GM19023 (cell line): ENCODE results near the gene MAGOH.
"Not testable (repeated sequence)": the region's sequence is repeated elsewhere in the genome, so short reads cannot be mapped to it uniquely, and the experiment has no call there.

Source experiments
- ATAC-seq: cut with Tn5 transposase; IDR thresholded peaks from one replicate; pipeline ENCODE4 v1.9.1; 2021; ENCODE audit warnings: mild to moderate bottlenecking, moderate library complexity; ENCODE audit not compliant: unreplicated experiment

Gene MAGOH

DNA sequence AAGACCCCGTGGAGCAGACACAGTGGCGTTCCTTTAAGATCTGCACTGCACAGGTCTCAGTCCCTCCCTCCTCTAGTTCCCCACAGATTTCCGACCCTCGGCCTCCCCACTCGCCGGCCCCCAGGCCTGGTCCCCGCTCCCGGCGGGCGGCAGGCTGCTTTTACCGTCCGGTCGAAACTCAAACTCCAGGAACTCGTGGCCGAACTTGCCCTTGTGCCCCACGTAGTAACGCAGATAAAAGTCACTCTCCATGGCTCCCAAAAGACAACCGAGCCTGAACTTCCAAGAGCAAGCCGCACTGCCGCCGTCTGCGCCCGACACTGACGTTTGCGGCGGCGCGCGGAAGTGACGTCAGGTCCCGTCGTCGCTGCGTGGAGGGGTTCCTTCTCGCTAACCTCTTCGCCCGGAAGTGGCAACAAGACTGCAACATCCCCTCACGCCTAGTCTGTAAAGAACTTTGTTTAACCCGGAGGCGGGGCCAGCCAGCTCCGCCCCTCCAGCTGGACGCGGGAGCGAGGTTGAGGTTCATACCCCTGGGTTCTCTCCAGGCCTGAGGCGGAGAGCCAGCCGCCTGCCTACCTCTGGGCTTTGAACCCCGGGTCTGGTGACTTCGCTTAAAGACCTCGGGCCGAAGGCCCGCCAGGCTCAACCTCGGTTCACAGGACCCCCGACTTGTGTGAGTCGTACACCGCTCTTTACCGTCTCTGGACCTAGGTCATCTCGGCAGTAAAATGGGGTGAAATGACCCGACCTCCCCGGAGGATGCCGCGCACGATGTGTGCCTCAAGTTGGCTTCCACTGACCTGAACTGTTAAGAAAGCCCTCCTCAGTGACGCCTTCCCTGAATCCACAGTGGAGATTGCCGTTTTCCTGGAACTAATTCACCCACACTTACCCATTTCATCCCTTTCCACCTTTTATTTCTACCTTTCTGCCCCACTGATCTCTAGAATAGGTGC lies at the start of gene MAGOH:
MAGOH (minus strand) TSS at position 322 of the 959 bp plus-strand sequence; CDS start at position 252, 70 bp downstream.
- peak; percentile 97 for ATAC-seq

DNA sequence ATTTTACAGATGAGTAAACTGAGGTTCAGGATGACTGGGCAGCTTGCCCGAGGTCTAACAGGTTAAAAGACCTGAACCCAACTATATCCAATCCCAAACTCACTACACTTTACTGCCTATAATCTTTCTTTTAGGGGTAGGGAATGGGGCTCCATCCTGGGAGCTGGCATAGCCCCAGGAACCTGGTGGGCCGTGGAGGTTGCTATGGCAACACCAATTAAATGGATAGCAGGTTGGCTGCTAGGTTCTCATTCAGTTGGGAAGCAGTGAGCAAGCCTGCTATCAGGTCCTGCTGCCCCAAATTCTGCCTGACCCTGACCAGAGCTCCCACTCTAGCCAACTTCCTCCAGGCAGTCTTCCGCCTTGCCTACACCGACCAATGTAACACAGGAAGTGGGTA lies 48.6 kb upstream of the MAGOH start:
- no peak for ATAC-seq

DNA sequence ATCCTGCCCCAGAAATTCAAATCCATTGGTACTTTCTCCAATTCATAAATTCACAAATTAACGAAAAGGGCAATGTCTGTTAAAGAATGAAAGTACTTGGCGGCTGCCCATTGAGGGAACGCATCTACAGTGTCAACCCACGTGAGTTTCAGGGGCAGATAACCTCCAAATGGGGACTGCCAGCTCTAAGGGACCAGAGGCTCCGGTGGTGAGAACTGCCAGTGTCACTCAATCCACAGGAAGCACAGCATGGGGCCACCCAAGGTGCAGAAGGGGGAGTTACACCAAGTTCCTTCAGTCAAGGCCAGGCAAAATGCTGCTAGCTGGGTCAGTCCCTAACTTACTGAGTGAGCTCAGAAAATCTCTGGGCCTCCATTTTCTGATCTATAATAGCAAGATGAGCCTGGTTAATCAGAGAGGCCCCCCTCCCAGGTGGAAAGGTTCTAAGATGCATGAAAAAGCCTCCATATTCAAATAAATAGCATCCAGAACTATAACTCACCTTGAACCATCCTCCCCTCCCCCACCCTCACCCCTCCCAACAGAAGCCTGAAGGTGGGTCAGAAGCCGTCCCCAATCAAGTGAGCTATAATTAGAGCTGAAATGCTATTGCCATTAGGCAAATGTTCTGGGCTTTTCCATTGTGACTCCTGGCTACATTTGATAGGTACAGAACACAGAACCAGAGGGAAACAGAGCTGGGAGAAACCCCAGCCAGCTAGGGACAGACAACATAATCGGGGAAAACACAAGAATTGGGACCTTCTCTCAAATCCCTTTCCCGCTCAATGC lies 47.8 kb upstream of the MAGOH start:
- ATAC-seq = no peak

DNA sequence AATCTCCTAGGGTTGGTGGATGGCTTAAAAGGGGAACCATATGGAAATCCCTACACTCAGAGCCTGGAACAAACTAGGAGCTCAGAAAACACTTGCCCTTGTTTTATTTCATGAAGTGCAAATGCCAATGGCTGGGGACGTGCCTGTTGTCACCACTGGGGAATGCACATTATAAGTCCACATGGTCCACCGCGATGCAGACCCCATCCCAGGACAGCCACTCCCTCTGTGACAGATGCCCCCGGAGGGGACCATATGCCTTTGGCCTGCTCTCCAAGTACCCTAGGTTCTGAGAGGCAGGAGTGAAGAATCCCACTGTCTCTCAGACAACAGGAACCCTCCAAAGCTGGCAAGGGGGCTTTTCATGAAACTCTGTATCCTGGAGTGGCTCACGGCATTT lies 47.2 kb upstream of the MAGOH start:
- ATAC-seq = no peak

- ATAC-seq = no peak
Observed at GRCh38 chr1:53284224-53285020, 46.1 kb upstream of the MAGOH start.

- not testable (repeated sequence) for ATAC-seq
Observed at GRCh38 chr1:53283156-53283555, 44.8 kb upstream of the MAGOH start.

- ATAC-seq = no peak
Observed at GRCh38 chr1:53281133-53281532, 42.8 kb upstream of the MAGOH start.

DNA sequence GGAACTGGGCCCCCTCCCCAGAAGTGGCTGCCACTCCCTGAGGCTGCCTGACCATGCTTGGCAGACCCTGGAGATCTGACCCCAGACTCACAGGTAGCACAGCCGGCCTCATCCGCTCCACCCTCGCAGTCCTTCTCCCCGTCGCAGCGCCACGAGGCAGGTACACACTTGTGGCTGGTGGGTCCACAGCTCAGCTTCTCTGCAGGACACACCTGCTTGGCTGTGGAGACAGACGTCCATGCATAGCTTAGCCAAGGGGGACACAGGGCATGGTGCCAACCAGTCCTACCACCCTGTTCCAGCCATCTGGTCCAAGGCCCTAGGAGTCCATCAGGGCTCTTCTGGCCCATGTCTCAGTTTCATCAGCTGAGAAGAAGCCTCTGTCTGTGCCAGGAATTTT lies 42.2 kb upstream of the MAGOH start:
- ATAC-seq = no peak

DNA sequence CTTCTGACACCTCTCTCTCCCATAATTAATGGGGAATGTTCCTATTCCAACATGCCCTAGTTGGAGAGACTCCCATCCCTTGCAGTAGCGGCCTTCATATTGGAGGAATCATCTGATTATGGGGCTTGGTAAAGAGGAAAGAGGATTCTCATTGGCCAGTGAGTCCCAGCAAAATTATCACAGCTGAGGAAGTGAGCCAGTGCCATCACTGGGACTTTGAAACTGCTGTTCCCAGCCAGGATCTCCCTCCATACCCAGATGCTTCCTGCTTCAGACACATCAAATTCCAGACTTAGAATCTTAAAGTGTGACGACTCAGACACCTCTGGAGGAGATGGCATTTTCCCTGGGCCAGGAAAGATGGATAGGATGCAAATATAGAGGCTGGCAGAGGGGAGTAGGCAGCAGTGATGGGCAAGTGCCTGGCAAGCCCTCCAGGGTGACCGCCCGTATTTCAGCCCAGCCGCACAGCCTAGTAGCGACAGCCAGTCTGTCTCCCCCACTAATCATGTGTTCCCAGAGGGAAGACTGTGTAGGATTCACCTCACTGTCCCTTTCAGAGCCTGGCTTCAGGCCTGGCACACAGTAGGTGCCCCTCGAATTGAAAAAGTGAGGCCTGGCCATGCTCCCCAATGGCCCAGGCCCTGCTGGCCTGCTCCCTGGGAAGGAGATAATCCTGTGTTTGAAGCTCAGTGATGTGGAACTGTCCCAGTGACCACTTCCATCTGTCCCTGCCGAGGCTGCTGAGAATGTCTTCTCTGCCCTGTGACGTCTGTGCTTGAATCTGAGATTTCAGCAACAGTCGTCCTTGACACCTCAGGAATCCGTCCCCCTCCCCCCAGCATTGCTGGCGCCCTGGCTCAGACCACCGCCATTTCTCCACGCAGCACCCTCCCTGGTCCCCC lies 41.2 kb upstream of the MAGOH start:
- no peak for ATAC-seq

DNA sequence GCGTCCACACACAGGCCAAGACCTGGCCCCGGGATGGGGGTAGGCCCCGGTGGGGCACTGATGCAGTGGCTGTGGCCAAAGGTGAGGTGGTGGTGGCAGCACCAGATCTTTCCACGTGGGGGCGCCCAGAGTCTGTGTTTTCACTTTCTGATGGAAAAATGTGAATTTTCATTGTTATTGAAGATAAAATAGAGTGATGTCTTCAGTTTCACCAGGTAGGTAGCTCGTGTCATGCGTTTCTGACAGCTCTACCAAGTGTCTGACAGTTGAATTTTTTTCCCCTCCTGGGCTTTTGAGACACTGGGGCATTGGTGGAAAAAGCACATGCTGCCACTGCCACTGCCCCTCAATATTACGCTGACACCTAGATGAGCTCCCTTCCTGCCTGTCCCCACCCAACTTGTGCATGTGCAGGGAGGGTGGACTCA lies 40.0 kb upstream of the MAGOH start:
- no peak for ATAC-seq

DNA sequence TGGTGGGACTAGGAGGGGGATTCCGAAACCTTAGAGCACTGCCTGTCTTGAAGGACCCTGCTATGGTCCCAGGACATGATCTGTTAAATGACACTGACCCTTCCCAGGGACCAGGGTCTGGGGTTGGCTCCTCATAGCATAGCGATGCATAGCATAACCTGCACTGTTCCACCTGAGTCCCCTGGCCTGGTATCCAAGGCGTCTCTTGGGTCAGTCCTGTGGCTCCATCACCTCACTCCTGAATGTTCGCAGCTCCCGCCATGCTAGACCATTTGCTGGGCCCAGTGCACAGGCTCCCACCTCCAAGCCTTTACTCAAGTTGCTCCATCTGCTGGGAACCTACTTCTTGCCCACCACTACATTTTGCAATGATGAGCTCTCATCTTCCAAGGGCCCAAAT lies 39.0 kb upstream of the MAGOH start:
- no peak for ATAC-seq

- ATAC-seq = no peak
Observed at GRCh38 chr1:53276902-53277281, 38.6 kb upstream of the MAGOH start.

GRCh38 chr1:53276153-53276901 lies 38.0 kb upstream of the MAGOH start:
- ATAC-seq = no peak

- ATAC-seq = no peak
Observed at GRCh38 chr1:53275566-53275965, 37.2 kb upstream of the MAGOH start.

DNA sequence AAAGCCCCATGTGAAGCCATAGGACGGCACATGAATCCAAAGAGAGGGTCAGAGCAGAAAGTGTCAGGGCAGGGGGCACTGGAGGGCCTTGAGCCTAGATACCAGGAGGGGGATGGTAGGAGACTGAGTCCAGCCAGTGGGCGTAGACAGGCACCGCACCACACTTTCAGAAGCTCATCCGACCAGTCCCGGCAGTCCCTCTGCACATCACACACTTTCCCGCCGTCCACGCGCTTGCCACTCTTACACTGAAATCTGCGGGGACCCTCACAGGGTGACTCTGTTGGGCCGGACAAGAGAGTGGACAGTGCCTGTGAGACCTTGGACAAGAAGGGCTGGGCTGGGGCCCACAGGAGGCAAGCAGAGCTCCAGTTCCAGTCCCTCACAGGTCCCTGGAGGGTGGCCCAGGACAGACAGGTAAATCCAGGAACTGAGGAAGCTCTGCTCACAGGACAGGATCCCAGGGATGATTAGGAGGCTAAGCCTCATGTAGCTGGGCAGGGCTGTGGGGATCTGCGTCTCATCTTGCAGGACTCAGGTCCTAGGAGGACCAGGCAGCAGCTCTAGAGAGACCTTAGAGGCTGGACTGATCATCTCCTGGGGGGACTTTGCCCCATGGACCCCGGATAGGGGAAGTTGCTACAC lies 36.3 kb upstream of the MAGOH start:
- ATAC-seq = no peak

GRCh38 chr1:53274026-53274425 lies 35.7 kb upstream of the MAGOH start:
- no peak for ATAC-seq

DNA sequence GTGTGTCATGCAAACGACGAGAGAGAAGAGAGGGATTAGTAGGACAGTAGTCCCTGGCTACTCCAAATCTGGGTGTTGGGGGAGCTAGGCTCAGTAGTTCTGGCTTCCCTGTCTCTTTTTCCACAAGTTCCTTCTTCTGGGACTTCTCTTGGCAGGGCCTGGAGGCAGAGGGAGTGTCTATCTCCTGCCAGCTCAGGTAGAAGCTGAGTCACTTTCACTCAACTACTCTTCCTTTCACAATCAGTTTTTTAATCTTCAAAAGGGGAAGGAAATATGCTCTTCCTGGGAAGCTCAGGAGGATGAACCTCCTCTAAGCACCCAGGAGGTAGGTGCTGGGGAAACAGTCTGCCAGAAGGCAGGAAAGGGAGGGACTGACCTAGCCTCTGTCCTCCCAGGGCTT lies 35.2 kb upstream of the MAGOH start:
- no peak for ATAC-seq

DNA sequence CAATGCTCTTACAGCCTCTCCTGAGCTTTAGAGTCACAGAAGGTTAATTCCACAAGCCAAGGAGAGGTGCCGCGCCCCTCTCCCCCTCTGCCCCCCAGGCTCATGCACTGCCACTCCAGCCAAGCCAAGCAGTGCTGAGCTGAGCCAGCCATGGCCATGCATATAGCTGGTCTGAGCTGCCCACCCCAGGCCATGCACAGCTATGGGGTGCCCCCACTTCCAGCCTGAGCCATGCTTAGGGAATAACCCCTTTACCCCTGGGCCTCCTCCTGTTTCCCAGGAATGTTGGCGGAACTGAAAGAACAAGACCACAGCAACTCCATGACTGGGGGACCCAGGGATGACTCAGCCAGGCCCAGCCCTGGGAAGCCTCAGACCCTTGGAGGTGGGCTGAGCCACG lies 34.0 kb upstream of the MAGOH start:
- no peak for ATAC-seq
